ENCODE data around the gene CLIC3.

Gene CLIC3

DNA sequence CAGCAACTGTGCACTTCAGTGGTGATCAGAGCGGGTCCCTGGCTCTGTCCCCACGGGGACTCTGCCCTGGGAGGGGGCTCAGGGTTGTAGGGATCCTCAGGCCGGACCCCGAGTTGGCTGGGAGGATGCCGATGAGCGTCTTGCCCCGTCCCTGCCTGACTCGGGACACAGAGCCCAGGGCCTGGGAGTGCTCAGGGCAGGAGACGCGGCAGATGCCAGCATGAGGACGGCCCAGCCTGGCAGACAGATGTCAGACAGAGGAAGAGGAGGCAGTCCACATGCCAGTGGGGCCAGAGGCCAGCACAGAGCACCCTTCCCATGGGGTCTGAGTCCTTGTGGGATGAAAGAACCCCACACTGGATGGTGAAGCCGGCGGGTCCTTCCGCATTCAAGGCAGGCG, 33.0 kb downstream of the CLIC3 start:
- no peak for DNase-seq

DNA sequence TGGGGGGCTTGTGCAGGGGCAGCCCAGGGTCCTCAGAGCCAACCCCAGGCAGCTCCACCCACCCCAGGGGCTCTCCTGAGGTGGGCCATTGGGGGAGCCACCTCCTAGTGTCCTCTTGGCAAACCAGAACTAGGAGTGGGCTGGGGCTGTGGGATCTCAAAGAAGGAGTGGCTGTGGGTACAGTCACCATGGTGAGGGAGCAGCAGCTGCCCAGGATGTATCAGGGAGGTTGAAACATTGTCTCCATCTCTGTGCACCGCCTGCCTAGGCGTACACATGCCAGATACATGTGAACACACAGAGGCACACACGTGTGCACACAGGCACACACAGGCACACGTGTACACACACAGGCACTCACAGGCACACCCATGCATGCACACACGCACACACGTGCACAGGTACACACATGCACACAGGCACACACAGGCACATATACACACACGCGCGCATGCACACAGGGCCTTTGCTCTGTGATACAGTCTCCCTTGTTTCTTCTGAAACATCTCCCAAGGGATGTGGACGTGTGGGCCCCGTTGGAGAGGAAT, 33.6 kb downstream of the CLIC3 start:
- no peak for DNase-seq

DNA sequence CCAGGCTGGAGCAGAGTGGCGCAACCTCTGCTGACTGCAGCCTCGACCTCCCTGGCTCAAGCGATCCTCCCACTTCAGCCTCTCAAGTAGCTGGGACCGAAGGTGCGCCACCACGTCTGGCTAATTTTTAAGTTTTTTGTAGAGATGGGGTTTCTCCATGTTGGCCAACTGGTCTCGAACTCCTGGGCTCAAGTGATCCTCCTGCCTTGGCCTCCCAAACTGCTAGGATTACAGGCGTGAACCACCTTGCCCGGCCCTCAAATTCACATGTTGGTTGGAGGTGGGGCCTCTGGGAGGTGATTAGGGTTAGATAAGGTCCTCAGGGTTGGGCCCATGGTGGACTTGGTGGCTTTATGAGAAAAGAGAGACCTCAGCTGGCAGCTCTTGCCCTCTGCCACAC, 34.2 kb downstream of the CLIC3 start:
- DNase-seq, result no peak

DNA sequence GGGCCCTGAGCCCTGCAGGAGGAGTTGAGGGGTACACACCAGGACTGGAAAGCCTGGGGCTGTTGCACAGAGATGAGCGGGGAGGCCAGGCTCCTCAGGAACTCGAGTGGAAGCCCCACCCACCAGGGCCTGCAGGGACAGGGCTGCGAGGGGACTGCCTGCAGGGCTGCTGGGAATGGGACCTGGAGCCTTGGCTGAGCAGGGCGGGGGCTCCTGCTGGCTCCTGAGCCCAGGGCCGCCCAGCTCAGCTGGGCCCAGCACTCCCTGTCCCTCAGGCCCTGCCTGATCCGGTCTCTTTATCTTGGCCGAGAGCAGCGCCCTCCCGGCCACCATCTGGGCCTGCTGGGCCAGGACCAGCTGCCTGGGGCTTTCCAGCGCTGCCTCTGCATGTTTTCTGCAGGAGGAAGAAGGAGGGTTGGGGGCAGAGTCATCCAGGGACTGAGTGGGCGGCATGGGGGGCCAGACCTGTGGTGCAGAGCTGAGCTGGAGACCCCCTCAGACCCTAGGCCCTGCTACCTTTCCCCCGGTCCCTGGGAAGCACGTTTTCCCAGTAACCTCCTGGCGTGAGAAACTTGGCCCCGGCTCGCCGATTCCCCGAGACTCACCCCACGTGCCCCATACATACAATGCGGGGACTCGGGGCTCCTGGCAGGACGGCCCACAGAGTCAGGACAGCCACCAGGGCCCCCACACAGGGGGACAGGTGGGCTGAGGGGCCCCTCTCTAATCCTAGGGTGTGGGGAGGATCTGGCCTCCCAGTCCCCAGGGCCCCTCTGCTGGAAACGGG, 34.9 kb downstream of the CLIC3 start:
- no peak for DNase-seq

DNA sequence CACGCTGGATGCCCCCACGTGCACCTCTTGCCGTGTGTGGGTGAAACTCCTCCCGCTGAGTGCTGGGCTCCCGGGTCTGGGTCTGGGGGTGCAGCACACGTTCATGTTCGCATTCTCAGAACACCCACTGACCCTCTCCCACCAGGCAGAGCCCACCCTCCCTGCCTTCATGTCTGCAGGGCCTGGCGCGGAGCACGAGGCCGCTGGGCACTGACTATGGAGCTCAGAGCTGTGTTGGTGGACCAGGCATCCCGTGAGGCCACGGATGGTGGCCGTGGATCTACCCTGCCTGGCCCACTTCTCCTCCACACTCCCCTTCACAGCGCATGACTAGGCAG, 35.5 kb downstream of the CLIC3 start:
- DNase-seq, result no peak

DNA sequence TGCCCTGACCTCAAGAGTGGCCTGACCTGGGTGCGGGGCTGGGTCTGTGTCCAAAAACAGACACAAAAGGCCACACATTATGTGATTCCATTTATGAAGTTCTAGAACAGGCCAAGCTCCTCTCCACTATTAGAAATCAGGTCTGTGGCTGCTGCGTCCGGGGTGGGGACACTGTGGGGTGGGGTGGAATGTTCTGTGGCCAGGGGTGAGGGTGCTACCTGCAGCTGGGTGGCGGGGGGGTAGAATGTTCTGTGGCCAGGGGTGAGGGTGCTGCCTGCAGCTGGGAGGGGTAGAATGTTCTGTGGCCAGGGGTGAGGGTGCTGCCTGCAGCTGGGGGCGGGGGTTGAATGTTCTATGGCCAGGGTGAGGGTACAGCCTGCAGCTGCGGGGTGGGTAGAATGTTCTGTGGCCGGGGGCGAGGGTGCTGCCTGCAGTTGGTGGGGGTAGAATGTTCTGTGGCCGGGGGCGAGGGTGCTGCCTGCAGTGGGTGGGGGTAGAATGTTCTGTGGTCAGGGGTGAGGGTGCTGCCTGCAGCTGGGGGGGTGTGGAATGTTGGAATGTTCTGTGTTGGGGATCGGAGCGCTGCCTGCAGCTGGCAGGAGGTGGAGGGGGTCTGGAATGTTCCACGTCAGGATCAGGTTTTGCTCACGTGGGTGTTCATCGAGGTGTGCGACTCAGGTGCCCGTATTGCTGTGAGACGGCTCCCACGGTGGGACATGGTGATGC, 36.0 kb downstream of the CLIC3 start:
- no peak for DNase-seq

DNA sequence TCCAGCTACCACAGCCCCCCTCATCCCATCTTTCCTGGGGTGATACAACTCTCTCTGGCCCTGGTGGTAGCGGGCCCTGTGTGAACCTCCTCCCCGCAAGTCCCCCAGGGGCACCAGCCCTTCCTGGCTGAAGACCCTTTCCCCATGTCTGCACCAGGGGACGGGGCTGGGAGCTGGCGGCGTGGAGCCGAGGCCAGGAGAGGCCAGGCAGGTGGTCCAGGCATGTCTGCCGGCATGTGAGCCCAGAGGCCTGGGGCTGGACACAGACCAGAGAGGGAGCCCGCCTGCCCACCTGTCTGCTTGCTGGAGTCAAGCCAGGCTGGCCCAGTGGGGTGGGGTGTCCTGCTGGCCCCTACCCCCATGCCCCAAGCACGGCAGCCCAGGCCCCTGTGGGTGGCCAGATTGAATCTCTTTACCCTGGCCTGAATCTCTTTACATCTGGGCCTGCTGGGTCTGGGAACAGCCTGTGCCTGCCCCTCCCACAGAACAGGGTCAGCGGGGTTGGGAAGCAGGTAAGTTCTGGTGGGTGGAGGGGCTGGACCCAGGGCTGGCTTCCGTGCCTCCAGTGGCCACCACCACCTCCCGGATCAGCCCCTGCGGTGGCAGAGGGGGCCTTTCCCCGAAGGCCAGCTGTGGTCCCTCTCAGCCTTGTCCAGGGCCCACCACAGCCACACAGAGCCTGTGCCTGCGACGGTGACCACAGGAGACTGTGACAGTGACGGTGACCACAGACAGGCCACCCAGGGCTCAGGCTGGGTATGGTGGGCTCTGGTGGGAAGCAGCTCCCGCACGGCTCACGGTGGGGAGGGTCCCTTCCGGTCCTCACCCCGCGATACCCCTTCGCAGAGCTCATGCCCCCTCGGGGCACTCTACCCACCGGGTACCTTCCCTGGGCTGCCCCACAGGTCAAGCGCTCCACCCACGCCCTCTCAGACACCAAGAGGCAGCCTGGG, 37.2 kb downstream of the CLIC3 start:
- DNase-seq, result no peak

DNA sequence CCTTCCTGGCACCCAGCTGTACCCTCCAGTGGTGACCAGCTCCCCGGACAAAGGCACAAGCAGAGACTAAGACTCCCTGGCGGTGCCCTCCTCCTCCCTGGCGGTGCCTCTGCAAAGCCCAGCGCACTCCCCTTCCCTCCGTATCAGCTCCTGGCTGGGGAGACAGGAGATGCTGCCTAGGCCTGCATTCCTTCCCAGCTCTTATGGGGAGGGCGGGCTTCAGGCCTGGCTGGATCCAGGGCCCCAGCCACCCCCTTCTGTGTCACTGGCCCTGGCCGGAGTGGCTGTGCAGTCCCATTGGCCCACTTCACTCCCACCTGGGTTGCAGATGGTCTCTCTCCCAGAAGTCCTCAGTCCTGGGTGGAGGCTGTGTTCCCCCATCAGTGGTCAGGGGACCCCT, 37.9 kb downstream of the CLIC3 start:
- no peak for DNase-seq

DNA sequence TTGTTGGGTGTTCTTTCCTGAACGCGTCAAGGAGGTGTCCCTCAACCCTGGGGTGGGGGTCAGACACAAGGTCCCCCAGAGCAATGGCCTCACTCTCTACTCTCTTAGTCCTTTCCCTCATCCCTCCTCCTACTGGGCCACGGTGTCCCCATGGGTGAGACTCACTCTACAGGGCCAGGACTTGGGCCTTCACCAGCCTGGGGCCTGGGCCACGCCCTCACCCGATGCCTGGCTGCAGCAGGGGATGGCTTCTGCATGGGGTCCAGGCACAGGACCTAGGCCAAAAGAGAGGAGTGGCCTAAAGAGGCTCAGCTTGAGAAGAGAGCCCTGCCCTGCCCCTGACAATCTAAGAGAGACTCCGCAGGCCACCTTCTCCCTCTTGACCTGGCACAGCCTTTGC, 38.5 kb downstream of the CLIC3 start:
- DNase-seq, result no peak

DNA sequence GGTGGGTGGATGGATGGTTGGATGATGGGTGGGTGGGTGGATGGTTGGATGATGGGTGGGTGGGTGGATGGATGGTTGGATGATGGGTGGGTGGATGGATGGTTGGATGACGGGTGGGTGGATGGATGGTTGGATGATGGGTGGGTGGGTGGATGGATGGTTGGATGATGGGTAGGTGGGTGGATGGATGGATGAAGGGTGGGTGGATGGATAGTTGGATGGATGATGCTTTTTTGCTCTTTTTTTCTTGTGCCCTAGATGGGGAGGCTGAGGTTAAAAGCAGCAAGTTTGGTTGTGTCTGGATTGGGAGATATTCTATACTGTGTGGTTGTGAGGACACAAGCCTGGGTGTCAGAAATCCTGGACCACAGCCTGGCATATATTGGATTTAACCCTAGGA, 38.9 kb downstream of the CLIC3 start:
- no peak for DNase-seq

DNA sequence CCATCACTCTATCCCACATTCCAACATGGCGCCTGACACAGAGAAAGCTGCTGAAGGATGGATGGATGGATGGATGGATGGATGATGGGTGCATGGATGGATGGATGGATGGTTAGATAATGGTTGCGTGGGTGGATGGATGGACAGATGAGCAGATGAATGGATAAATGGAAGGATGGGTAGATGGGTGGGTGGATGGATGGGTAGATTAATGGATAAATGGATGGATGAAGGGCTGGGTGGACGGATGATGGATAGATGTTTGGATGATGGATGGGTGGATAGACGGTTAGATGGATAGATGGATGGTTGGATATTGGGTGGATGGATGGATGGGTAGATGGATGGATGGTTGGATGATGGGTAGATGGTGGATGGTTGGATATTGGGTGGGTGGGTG, 39.8 kb downstream of the CLIC3 start:
- DNase-seq, result no peak

DNA sequence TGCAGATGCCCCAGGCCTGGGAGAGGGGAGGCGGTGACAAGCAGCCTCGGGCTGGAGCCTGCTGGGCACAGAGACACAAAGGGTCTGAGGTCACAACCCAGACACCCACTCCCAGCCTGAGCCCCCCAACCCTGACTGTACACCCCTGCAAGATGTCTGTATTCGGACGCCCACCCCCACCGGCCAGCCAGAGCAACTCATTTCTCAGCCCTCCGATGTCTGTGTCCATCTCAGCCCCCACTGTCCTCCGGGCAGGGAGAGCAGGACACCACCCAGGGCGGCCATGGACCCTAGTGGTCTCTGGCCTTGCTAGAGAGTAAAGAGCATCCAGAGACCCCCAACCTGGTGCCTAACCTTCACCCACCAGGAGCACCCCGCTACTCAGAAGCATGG, 40.4 kb downstream of the CLIC3 start:
- no peak for DNase-seq

DNA sequence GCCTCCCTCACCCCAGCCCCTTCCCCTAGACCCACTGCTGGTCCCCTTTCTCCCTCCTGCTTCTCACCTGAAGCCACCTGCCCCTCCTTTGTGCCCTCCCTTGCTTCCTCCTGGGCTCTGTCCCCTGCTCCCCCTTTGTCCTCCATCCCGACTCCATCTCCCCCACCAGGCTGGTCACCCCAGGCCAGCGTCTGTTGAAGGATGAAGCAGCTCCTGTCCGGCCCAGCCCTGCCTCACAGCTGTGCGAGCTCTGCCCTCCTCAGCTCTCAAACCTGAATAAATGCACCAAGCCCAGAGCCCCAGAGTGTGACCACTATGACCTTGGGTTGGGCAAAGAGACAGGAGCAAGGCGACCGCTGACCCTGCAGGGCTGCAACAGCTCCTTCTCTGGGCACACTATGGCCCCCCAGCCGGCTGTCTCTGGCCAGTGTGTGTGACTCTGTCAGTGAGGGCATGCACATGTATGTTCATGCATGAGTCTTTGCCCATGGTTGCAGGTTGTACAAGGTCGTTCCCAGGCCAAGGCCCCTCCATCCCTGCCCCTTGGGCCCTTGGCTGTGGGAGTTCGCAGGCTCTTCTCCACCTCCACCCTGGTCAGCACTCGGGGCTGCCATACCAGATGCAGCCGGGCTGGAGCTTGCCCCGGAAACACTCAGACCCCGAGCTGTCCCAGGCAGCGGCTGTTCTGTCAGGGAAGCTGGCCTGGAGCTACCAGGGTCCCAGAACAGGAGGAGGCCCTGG, 41.0 kb downstream of the CLIC3 start:
- DNase-seq, result no peak

DNA sequence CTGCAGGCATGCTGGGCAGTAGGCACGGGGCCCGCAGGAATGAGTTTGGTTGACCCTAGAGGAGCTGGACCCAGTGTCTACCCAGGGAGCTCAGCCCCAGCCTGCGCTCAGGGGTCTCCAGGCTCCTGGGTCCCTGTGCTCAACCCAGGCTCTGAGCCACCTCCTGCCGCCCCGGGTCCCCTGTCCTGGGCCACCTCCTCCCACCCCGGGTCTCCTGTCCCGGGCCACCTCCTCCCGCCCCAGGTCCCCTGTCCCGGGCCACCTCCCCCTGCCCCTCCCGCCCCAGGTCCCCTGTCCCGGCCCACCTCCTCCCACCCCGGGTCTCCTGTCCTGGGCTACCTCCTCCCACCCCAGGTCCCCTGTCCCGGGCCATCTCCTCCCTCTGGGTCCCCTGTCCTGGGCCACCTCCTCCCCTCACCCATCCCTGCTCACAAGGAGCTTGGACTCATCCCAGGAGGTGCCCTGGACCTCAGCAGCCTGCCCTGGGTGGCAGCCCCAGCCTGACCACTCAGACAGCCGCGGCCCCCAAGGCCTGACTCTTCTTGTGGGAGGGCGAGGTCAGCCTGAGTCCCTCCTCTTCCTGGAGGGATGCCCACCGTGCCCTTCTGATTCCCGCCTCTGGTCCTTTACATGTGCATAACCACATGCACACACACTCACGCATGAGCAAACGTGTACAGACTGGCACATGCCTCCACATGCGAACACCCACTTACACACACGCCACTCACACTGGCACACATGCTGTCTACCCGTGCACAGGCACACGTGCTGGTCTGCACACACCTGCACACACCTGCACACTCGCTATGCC, 41.9 kb downstream of the CLIC3 start:
- no peak for DNase-seq

DNA sequence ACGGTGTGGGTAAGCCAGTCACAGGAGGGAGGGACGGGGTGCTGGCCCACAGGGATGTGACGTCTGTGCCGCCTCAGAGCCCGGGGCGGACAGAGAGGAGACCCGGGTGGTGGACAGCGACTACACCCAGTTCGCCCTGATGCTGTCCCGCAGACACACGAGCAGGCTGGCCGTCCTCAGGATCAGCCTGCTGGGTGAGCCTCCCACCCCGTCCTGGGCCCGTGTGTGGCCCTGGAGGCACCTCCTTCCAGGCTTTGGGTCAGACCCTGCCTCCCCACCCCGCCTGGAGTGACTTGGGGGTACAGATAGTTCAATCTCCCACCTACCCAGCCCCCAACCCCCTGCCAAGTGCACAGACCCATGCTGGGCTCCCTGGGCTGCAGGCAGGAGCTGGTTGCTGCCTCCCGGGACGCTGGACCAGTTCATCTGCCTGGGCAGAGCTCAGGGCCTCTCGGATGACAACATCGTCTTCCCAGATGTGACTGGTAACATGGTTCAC, 42.5 kb downstream of the CLIC3 start:
- no peak for DNase-seq

DNA sequence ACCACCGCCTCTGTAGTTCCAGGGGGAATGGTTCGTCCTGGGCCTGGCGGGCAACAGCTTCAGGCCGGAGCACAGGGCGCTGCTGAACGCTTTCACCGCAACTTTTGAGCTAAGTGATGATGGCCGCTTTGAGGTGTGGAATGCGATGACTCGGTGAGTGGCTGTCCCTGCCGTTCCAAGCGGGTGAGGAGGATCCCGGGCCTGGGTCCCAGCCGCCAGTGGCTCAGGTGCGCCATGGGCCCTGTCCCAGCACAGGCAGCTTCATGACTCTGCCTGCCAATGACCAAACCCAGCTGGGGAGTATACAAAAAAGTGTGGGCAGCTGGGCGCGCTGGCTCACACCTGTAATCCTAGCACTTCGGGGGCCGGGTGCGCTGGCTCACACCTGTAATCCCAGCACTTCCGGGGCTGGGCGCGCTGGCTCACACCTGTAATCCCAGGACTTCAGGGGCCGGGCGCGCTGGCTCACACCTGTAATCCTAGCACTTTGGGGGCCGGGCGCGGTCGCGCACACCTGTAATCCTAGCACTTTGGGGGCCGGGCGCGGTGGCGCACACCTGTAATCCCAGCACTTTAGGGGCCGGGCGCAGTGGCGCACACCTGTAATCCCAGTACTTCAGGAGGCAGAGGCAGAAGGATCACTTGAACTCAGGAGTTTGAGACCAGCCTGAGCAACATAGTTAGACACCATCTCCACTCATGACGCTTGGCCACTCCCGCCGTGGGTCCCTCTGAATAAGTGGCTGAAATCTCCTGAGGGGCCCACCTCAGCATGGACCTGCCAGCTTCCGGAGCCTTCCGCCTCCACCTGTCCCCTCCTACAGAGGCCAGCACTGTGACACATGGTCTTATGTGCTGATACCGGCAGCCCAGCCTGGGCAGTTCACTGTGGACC, 43.2 kb downstream of the CLIC3 start:
- DNase-seq, result no peak

DNA sequence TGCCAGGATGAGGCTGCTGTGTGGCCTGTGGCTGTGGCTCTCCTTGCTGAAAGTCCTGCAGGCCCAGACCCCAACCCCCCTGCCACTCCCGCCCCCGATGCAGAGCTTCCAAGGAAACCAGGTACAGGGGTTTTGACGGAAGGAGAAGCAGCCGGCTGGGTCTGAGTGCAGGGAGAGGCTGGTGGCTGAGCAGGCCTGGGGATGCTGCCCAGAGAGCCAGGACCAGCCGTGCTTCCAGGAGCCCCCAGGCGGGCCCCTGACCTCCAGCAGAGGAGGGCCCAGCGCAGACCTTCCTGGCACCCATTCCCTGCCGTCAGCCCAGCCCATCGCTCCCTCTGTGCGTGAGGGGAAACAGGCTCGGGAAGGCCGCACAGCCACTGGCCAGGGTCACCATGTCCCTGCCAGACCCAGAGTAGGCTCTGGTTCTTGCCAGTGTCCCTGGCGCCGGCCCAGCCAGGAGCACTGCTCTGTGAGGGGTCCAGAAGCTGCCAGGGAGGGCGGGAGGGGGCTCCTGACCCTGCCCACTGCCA, 44.0 kb downstream of the CLIC3 start:
- DNase-seq, result no peak

DNA sequence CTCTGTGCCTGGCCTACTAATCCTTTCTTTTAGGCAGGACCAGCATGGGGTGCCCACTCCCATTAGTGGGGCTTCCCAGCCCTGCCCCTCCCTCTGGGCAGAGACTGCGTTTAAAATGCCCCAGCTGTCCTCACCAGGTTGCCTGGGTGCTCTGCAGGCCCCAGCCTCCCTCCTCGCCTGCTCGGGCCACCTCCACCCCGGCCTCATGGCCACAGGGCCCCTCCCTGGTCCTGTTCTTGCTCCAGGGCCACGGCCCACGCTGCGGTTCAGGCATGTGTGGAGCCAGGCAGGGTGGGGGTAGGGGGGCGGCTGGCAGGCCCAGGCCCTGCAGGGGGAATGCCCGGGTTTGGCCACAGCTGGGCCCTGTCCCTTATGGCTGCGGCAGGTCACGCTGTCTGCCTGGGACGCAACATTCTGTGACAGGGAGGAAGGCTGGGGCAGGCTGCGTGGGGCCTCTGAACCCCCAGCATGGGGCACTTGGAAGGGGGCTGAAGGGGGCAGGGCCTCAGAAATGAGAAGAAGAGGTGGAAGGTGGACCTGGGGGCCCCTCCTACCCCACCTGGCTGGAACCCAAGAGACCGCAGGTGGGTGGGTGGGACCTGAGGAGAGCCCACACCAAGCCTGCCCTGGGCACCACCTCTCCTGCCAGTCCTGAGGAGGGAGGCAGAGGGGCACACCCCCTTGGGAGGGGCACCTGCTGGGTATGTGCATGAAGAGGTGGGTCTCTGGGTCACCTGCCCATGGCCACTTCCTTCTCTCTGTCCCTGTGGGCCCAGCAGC, 44.6 kb downstream of the CLIC3 start, which contains the start of gene LCN12:
Gene LCN12 (plus strand): TSS at position 733 of the 780 bp plus-strand sequence. CDS start 55 bp downstream, outside the sequence.
- DNase-seq, result no peak

DNA sequence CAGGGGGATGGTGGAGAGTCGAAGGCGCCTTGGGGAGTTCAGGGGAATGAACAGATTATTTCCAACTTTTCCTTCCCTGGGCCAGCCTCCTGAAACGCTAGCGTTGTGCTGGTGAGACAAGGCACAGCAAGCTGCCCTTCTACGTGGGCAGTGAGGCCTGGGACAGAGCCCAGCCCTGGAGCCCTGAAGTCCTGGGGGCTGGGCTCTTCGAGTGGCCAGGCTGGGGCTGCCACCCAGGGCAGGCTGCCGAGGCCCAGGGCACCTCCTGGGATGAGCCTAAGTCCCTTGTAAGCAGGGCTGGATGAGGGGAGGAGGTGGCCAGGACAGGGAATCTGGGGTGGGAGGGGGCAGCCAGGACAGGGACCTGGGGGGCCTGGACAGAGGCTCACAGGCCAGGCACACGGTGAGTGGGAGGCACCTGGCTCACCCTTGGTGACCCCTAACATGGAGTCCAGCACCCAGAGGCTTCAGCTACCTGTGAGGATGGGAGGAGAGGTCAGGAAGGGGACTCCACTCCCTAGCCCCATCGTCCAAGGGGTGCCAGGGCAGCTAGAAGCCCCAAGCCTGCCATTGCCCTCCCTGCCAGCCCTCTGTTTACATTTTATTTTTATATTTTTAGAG, 45.6 kb downstream of the CLIC3 start:
- no peak for DNase-seq
